Measurements from ENCODE around the gene C21orf91. TPM values are rescaled to one million over a fixed set of nuclear protein-coding genes. Genes with fewer than 3 reads are reported as not detected.

C21orf91 gene
- total and polyA plus RNA-seq, 9 of the 15 experiments (the other 6 are each of a cell fraction or from before 2014, with no cell fraction given), result 3.9 to 14.1 (median 12.1) TPM

GRCh38 chr21:17802572-17802971, 16.6 kb downstream of the C21orf91 start:
- Histone ChIP-seq H3K9me1 (ENCODE audit: control insufficient read depth, insufficient read depth, low read length) (no peaks in the 10 kb centered on the region), H4K20me1 (replicated peaks; ENCODE audit: control insufficient read depth, insufficient read depth, low read length) (no peaks in the 10 kb centered on the region), H3K4me2 (ENCODE audit: insufficient read depth, low read length) (no peak overlapping the region), H3K4me1 (replicated peaks in 1 of 2; ENCODE audit: control insufficient read depth in 2 of 2, insufficient read depth in 2 of 2, low read length in 2 of 2) (peaks cover 0 to 5% of the 10 kb centered on the region in 2 experiments; a peak in 1 of 5 replicates), H3K27ac (ENCODE audit: extremely low read depth, low read depth, low read length) (no peak overlapping the region), H3K4me3 (no peak overlapping the region), H3K36me3 (ENCODE audit: control insufficient read depth, insufficient read depth, low read length) (peaks cover 20% of the 10 kb centered on the region; the same call in 2 of the 3 replicates), H3K9ac (ENCODE audit: insufficient read depth in 1 of 2, low read depth in 2 of 2, low read length in 2 of 2) (no peak overlapping the region), H3K27me3 (ENCODE audit: control insufficient read depth in 2 of 2, insufficient read depth in 2 of 2, low read length in 2 of 2) (no peaks in the 10 kb centered on the region), H3K79me2 (ENCODE audit: control insufficient read depth, insufficient read depth, low read length) (peaks cover 5% of the 10 kb centered on the region; the same call in 1 of the 3 replicates), H3K9me3 (replicated peaks; ENCODE audit: control insufficient read depth, insufficient read depth, low read depth, low read length) (no peaks in the 10 kb centered on the region), H2AFZ (ENCODE audit: low read depth, low read length) (no peak overlapping the region)
- intact Hi-C loops (cut with micrococcal nuclease) (no loop called here), in situ Hi-C loops (cut with MboI) (no loop called here)
- DNase-seq (ENCODE audit: extremely low read depth in 1 of 4, low spot score in 3 of 4), result no peak
- ChIA-PET CTCF (ENCODE audit: low intra/inter-chr PET ratio) (no interaction called here), POLR2A (interaction anchor here (1.0 kb wide), 1 partner anchor 16 kb away, joined by 6 read pairs; the partner anchor contains the start of gene C21orf91)
- ATAC-seq, result no peak
- 75% methylated on average over 1 of the region's 1 CpG for WGBS (ENCODE audit: insufficient coverage, low coverage, missing lambda C conversion rate)
- FAIRE-seq, result no peak
- no TSS peak for BruUV-seq (replicated peaks)
- TF ChIP-seq ZNF449 (CRISPR knock-in tag; IDR thresholded peaks at IDR 0.05) (no peak), ZBTB8A (IDR thresholded peaks at IDR 0.05; ENCODE audit: partially characterized antibody) (no peak), TCF7L2 (IDR thresholded peaks at IDR 0.05; ENCODE audit: low read depth, low read length) (no peak), ZBTB12 (CRISPR knock-in tag; IDR thresholded peaks at IDR 0.05) (no peak), SIN3A (IDR thresholded peaks at IDR 0.05; ENCODE audit: borderline replicate concordance in 2 of 2, control insufficient read depth in 1 of 2, low read depth in 2 of 2, low read length in 2 of 2) (no peak), ZBTB33 (CRISPR knock-in tag; IDR thresholded peaks at IDR 0.05) (no peak), ZNF592 (IDR thresholded peaks at IDR 0.05) (no peak), DNMT1 (IDR thresholded peaks at IDR 0.05) (no peak), SREBF1 (IDR thresholded peaks at IDR 0.05; ENCODE audit: borderline replicate concordance, low read depth, low read length) (no peak), ARHGAP35 (IDR thresholded peaks at IDR 0.05; ENCODE audit: partially characterized antibody) (no peak), ZNF507 (tag; conservative IDR thresholded peaks at IDR 0.05) (no peak), ZBTB1 (CRISPR knock-in tag; IDR thresholded peaks at IDR 0.05; ENCODE audit: borderline replicate concordance, low read depth) (no peak), SRSF3 (IDR thresholded peaks at IDR 0.05; ENCODE audit: insufficient read depth, low read length) (no peak)
